HG02870 (cell line): Measurements from ENCODE around the gene PCDHB9.
"Not testable (repeated sequence)": the region's sequence is repeated elsewhere in the genome, so short reads cannot be mapped to it uniquely, and the experiment has no call there.

Experiments used
- ATAC-seq: cut with Tn5 transposase; IDR thresholded peaks from one replicate; pipeline ENCODE4 v1.9.1; 2021; ENCODE audit warnings: mild to moderate bottlenecking, moderate library complexity; ENCODE audit not compliant: unreplicated experiment

Gene PCDHB9

DNA sequence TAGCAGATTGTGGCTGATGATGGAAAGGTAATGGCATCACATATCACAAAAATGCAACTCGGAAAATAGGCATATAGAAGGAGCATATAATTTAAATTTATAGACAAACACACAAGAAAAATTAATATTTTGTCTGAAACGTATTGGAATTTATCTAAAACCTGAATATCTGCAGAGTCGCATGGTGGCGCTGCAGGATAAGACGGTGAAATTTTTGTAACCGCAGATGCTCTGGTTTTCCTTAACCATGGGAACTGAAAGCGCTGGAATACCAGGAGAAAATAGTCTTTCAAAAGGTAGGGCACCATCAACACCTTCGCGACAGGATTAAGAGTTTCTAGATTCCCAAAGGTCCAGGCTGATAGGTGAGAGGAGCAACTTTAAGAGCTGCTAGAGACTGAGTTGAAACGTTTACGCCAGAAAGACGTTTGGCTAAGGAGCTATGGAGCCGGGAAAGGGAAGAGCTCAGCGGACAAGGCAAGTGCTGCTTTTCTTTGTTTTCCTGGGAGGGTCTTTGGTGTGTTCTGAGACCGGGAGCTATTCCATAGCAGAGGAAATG, 47.2 kb downstream of the PCDHB9 start:
- ATAC-seq, result no peak

DNA sequence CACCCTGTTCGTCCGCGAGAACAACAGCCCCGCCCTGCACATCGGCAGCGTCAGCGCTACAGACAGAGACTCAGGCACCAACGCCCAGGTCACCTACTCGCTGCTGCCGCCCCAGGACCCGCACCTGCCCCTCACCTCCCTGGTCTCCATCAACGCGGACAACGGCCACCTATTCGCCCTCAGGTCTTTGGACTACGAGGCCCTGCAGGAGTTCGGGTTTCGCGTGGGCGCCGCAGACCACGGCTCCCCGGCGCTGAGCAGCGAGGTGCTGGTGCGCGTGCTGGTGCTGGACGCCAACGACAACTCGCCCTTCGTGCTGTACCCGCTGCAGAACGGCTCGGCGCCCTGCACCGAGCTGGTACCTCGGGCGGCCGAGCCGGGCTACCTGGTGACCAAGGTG, 49.0 kb downstream of the PCDHB9 start:
- ATAC-seq, result not testable (repeated sequence)

DNA sequence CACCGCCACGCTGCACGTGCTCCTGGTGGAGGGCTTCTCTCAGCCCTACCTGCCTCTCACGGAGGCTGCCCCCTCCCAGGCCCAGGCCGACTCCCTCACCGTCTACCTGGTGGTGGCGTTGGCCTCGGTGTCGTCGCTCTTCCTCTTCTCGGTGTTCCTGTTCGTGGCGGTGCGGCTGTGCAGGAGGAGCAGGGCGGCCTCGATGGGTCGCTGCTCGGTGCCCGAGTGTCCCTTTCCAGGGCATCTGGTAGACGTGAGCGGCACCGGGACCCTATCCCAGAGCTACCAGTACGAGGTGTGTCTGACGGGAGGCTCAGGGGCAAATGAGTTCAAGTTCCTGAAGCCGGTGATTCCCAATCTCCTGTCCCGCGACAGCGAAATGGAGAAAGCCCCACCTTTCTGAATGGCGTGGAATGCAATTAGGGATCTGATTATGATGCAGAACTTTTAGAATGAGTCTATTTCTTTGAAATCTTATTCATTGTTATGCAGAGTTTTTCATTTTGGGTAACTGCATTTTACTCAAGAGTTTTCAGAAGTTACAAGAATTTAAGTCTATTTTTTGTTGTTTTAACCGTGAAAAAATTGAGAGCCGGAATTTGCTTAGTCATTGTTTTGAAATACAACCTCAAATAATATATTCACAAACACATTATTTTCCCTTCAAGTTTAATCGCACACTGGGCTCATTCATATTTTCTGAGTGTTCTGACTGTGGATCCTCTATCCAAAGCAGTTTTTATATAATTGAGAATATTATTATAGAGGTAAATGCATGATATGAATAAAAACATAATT, 49.8 kb downstream of the PCDHB9 start:
- no peak for ATAC-seq
